Activated T-helper 1 cell treated with anti-CD3 and anti-CD28 coated beads, Interleukin-12 subunit alpha, Interleukin-12 subunit beta, Interleukin-2, Interleukin-4 antibody, amounts not matched to agents 30 ng/mL and 10 ng/mL and 1 ng/mL, durations not matched to agents 14 hours and 24 hours and 36 hours (primary cell): Measurements from ENCODE around the gene CRIP3. TPM values are rescaled to one million over a fixed set of nuclear protein-coding genes. Genes with fewer than 3 reads are reported as not detected.
A peak's percentile ranks its signal among the peaks of the same experiment; 100 is the strongest.
"Not testable (repeated sequence)": the region's sequence is repeated elsewhere in the genome, so short reads cannot be mapped to it uniquely, and the experiment has no call there.

Experiments used
- DNase-seq: peaks from one replicate; pipeline ENCODE4 v3.0.0; 2021; ENCODE audit warnings: low spot score
- H3K27ac Mint-ChIP-seq: one replicate; pipeline ENCODE4 v1.8.0; 2021; ENCODE audit warnings: mild to moderate bottlenecking, mixed read lengths
- H3K27me3 Mint-ChIP-seq: one replicate; pipeline ENCODE4 v1.8.0; 2022; ENCODE audit warnings: mild to moderate bottlenecking, moderate library complexity, mixed read lengths; ENCODE audit not compliant: insufficient read depth
- H3K36me3 Mint-ChIP-seq: one replicate; pipeline ENCODE4 v1.8.0; 2021; ENCODE audit warnings: low read depth, mixed read lengths
- H3K4me1 Mint-ChIP-seq: one replicate; pipeline ENCODE4 v1.8.0; 2021; ENCODE audit warnings: low read depth, mixed read lengths
- H3K4me3 Mint-ChIP-seq: one replicate; pipeline ENCODE4 v1.8.0; 2021; ENCODE audit warnings: mild to moderate bottlenecking, moderate library complexity, mixed read lengths
- H3K9me3 Mint-ChIP-seq: one replicate; pipeline ENCODE4 v1.8.0; 2021; ENCODE audit warnings: mixed read lengths
- intact Hi-C: fragments of 100-400 bp; cut with micrococcal nuclease; formaldehyde crosslinking; loops from one replicate; pipeline ENCODE4 v1.15.1; 2024
- total RNA-seq: library from RNA; stranded (reverse); gene quantifications from 2 replicates; pipeline ENCODE4 v1.2.3, GENCODE V29; 2022

The CRIP3 gene
- not detected in 2 replicates for total RNA-seq

- H3K4me1 Mint-ChIP-seq, result peaks cover 7% of the 10 kb centered on the region
- peak; percentile 32 for DNase-seq
- peak within 1 kb of the TSS; percentile 72 for H3K4me3 Mint-ChIP-seq
- no peak within 1 kb of the TSS for H3K27ac Mint-ChIP-seq
- H3K27me3 Mint-ChIP-seq, result peaks cover 14% of the 10 kb centered on the region
- H3K9me3 Mint-ChIP-seq, result no peaks in the 10 kb centered on the region
- no peaks in the 10 kb centered on the region for H3K36me3 Mint-ChIP-seq
- intact Hi-C loops, result no loop called here
Measured at GRCh38 chr6:43308101-43308989, at the start of gene CRIP3. Gene CRIP3, minus strand, starts transcription at chr6:43308826. Its CDS starts 34 bp downstream, at chr6:43308792.

- no peak overlapping the region for H3K27ac Mint-ChIP-seq
- H3K9me3 Mint-ChIP-seq, result no peaks in the 10 kb centered on the region
- peaks cover 41% of the 10 kb centered on the region for H3K36me3 Mint-ChIP-seq
- H3K4me3 Mint-ChIP-seq, result no peak overlapping the region
- intact Hi-C loops, result no loop called here
- no peaks in the 10 kb centered on the region for H3K4me1 Mint-ChIP-seq
- no peaks in the 10 kb centered on the region for H3K27me3 Mint-ChIP-seq
- no peak for DNase-seq
Measured at GRCh38 chr6:43355862-43356590, 47.4 kb upstream of the CRIP3 start.

GRCh38 chr6:43351951-43352350, 43.3 kb upstream of the CRIP3 start:
- H3K27ac Mint-ChIP-seq, intact Hi-C loops, H3K27me3 Mint-ChIP-seq, DNase-seq, H3K4me3 Mint-ChIP-seq, H3K9me3 Mint-ChIP-seq, H3K4me1 Mint-ChIP-seq: not testable (repeated sequence)
- H3K36me3 Mint-ChIP-seq, result peaks cover 23% of the 10 kb centered on the region

- no peak for DNase-seq
- Mint-ChIP-seq H3K36me3 (peaks cover 18% of the 10 kb centered on the region), H3K4me3 (no peak overlapping the region), H3K27ac (no peak overlapping the region), H3K9me3 (no peaks in the 10 kb centered on the region), H3K4me1 (no peaks in the 10 kb centered on the region), H3K27me3 (no peaks in the 10 kb centered on the region)
- intact Hi-C loops, result no loop called here
Measured at GRCh38 chr6:43347444-43347843, 38.8 kb upstream of the CRIP3 start.

- peaks cover 18% of the 10 kb centered on the region for H3K36me3 Mint-ChIP-seq
- no peaks in the 10 kb centered on the region for H3K27me3 Mint-ChIP-seq
- intact Hi-C loops, result no loop called here
- H3K27ac Mint-ChIP-seq, result no peak overlapping the region
- H3K4me1 Mint-ChIP-seq, result no peaks in the 10 kb centered on the region
- H3K9me3 Mint-ChIP-seq, result no peaks in the 10 kb centered on the region
- no peak for DNase-seq
- H3K4me3 Mint-ChIP-seq, result no peak overlapping the region
Measured at GRCh38 chr6:43347021-43347420, 38.4 kb upstream of the CRIP3 start.

GRCh38 chr6:43346243-43346642, 37.6 kb upstream of the CRIP3 start:
- H3K36me3 Mint-ChIP-seq, result peaks cover 18% of the 10 kb centered on the region
- H3K4me1 Mint-ChIP-seq, H3K27ac Mint-ChIP-seq, H3K9me3 Mint-ChIP-seq, H3K27me3 Mint-ChIP-seq, H3K4me3 Mint-ChIP-seq, DNase-seq, intact Hi-C loops: not testable (repeated sequence)

GRCh38 chr6:43339168-43339567, 30.5 kb upstream of the CRIP3 start:
- no peak for DNase-seq
- H3K27ac Mint-ChIP-seq, result no peak overlapping the region
- no peak overlapping the region for H3K4me3 Mint-ChIP-seq
- H3K36me3 Mint-ChIP-seq, result peaks cover 35% of the 10 kb centered on the region
- no peaks in the 10 kb centered on the region for H3K27me3 Mint-ChIP-seq
- intact Hi-C loops, result no loop called here
- no peaks in the 10 kb centered on the region for H3K4me1 Mint-ChIP-seq
- no peaks in the 10 kb centered on the region for H3K9me3 Mint-ChIP-seq

GRCh38 chr6:43338243-43338642, 29.6 kb upstream of the CRIP3 start:
- Mint-ChIP-seq H3K36me3 (peaks cover 35% of the 10 kb centered on the region), H3K27ac (no peak overlapping the region), H3K9me3 (no peaks in the 10 kb centered on the region), H3K4me3 (no peak overlapping the region), H3K27me3 (no peaks in the 10 kb centered on the region), H3K4me1 (no peaks in the 10 kb centered on the region)
- intact Hi-C loops, result no loop called here
- no peak for DNase-seq

- DNase-seq, result no peak
- Mint-ChIP-seq H3K27me3 (no peaks in the 10 kb centered on the region), H3K36me3 (peaks cover 27% of the 10 kb centered on the region), H3K4me1 (peaks cover 9% of the 10 kb centered on the region), H3K9me3 (no peaks in the 10 kb centered on the region), H3K4me3 (no peak overlapping the region), H3K27ac (no peak overlapping the region)
- intact Hi-C loops, result no loop called here
Measured at GRCh38 chr6:43336382-43336781, 27.8 kb upstream of the CRIP3 start.

- DNase-seq, result no peak
- no peaks in the 10 kb centered on the region for H3K27me3 Mint-ChIP-seq
- no peak overlapping the region for H3K4me3 Mint-ChIP-seq
- intact Hi-C loops, result no loop called here
- H3K27ac Mint-ChIP-seq, result no peak overlapping the region
- H3K4me1 Mint-ChIP-seq, result peaks cover 14% of the 10 kb centered on the region
- H3K9me3 Mint-ChIP-seq, result no peaks in the 10 kb centered on the region
- H3K36me3 Mint-ChIP-seq, result peaks cover 19% of the 10 kb centered on the region
Measured at GRCh38 chr6:43335469-43335868, 26.8 kb upstream of the CRIP3 start.

- intact Hi-C loops, result loop anchor here (1.0 kb wide), 1 partner anchor 71 kb away; no protein-coding TSS in a partner anchor
- peaks cover 14% of the 10 kb centered on the region for H3K4me1 Mint-ChIP-seq
Measured at GRCh38 chr6:43334466-43335095, 26.0 kb upstream of the CRIP3 start.

GRCh38 chr6:43331891-43332290, 23.3 kb upstream of the CRIP3 start:
- intact Hi-C loops, result no loop called here
- H3K27me3 Mint-ChIP-seq, result peaks cover 2% of the 10 kb centered on the region
- no peak overlapping the region for H3K4me3 Mint-ChIP-seq
- H3K4me1 Mint-ChIP-seq, result peaks cover 14% of the 10 kb centered on the region
- H3K36me3 Mint-ChIP-seq, result peaks cover 6% of the 10 kb centered on the region
- no peaks in the 10 kb centered on the region for H3K9me3 Mint-ChIP-seq
- no peak overlapping the region for H3K27ac Mint-ChIP-seq
- no peak for DNase-seq

More at GRCh38 chr6:43334466-43335095, 26.0 kb upstream of the CRIP3 start:
- no peaks in the 10 kb centered on the region for H3K9me3 Mint-ChIP-seq
- no peak overlapping the region for H3K4me3 Mint-ChIP-seq
- no peak for DNase-seq
- H3K36me3 Mint-ChIP-seq, result peaks cover 11% of the 10 kb centered on the region
- no peak overlapping the region for H3K27ac Mint-ChIP-seq
- no peaks in the 10 kb centered on the region for H3K27me3 Mint-ChIP-seq

GRCh38 chr6:43331470-43331869, 22.8 kb upstream of the CRIP3 start:
- H3K27me3 Mint-ChIP-seq, result peaks cover 2% of the 10 kb centered on the region
- no peak overlapping the region for H3K4me3 Mint-ChIP-seq
- H3K27ac Mint-ChIP-seq, result no peak overlapping the region
- intact Hi-C loops, result no loop called here
- H3K9me3 Mint-ChIP-seq, result no peaks in the 10 kb centered on the region
- DNase-seq, result no peak
- peaks cover 6% of the 10 kb centered on the region for H3K36me3 Mint-ChIP-seq
- H3K4me1 Mint-ChIP-seq, result peaks cover 14% of the 10 kb centered on the region
